Keratinocyte (primary cell): ENCODE results near the gene HOXB8.

Source experiments
- EZH2 ChIP-seq: IDR thresholded peaks from one replicate; pipeline ENCODE4 v1.6.1; 2012; ENCODE audit warnings: inconsistent platforms, mild to moderate bottlenecking, low read length, moderate library complexity
- TF ChIP-seq, protein P1 (sequence below), 3 experiments: IDR thresholded peaks in 1 of 3; conservative IDR thresholded peaks in 1 of 3; optimal IDR thresholded peaks in 1 of 3; 2 replicates in 2 of 3; 3 replicates in 1 of 3; pipeline versions ENCODE3 to v1.5.1; 2011; ENCODE audit warnings: low read length in 3 of 3, mild to moderate bottlenecking in 3 of 3, moderate library complexity in 2 of 3, control low read depth in 1 of 3, inconsistent platforms in 1 of 3; ENCODE audit not compliant: insufficient read depth in 2 of 3; ENCODE audit errors: extremely low read depth in 1 of 3

- TF ChIP-seq, protein P1, sequence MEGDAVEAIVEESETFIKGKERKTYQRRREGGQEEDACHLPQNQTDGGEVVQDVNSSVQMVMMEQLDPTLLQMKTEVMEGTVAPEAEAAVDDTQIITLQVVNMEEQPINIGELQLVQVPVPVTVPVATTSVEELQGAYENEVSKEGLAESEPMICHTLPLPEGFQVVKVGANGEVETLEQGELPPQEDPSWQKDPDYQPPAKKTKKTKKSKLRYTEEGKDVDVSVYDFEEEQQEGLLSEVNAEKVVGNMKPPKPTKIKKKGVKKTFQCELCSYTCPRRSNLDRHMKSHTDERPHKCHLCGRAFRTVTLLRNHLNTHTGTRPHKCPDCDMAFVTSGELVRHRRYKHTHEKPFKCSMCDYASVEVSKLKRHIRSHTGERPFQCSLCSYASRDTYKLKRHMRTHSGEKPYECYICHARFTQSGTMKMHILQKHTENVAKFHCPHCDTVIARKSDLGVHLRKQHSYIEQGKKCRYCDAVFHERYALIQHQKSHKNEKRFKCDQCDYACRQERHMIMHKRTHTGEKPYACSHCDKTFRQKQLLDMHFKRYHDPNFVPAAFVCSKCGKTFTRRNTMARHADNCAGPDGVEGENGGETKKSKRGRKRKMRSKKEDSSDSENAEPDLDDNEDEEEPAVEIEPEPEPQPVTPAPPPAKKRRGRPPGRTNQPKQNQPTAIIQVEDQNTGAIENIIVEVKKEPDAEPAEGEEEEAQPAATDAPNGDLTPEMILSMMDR (optimal IDR thresholded peaks at IDR 0.05 in 1 of 3, IDR thresholded peaks at IDR 0.05 in 1 of 3, conservative IDR thresholded peaks at IDR 0.05 in 1 of 3; ENCODE audit: extremely low read depth in 1 of 3, insufficient read depth in 2 of 3, low read length in 3 of 3) = no peak
- TF ChIP-seq EZH2 = no peak
These were observed 9.6 kb downstream of the HOXB8 start for GRCh38 chr17:48605409-48605919.
